ENCODE data around the gene MNX1.

The MNX1 gene

DNA sequence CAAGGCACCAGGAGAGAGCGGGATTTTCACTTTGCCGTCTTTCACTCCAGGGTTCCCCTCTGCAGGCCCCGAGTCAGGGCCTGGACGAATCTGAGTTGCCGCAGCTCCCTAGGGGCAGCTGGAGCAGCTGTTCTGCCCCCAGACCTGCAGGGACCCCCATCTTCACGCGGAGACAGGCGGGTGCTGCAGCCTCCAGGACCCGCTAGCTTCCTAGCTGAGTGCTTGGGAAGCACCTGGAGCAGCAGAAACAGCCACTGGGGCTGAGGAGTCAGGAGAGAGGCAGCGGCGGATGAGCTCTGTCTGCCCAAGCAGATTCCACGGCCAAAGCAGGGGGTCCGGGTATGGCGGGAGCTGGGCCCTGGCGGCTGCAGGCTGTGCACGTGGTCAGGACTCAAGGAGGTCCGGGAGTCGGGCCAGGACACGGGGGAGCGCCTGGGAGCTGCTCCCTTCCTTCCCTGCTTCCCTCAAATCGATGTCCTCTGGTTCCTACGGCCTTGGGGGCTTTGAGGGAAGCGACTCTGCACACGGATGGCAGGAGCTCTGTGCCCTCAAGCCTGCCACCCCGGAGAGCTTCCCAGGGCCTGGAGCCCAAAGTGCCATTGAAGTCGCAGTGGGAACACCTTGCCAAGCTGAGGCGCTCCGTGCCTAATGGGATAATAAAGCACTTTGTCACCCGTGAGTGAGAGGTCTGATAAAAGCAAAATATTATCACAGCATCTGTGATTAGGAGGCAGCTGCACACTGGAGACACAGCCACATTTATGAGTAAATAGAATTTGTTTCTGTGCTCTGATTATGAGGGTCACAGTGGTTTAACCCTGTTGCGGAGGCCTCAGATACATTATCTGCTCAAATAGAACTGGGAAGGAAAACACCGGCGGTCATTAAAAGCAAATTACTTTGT is 17.2 kb downstream of the MNX1 start:
- no peaks in the 10 kb centered on the region for H3K9me3 Mint-ChIP-seq
- no peak overlapping the region for H3K27ac Mint-ChIP-seq
- H3K4me3 Mint-ChIP-seq = no peak overlapping the region
- ATAC-seq (ENCODE audit: low read depth) (no peak), DNase-seq (ENCODE audit: low spot score in 2 of 2) (no peak)
- no peaks in the 10 kb centered on the region for H3K4me1 Mint-ChIP-seq
- peaks cover 17% of the 10 kb centered on the region for H3K27me3 Mint-ChIP-seq
- H3K36me3 Mint-ChIP-seq = peaks cover 2% of the 10 kb centered on the region

DNA sequence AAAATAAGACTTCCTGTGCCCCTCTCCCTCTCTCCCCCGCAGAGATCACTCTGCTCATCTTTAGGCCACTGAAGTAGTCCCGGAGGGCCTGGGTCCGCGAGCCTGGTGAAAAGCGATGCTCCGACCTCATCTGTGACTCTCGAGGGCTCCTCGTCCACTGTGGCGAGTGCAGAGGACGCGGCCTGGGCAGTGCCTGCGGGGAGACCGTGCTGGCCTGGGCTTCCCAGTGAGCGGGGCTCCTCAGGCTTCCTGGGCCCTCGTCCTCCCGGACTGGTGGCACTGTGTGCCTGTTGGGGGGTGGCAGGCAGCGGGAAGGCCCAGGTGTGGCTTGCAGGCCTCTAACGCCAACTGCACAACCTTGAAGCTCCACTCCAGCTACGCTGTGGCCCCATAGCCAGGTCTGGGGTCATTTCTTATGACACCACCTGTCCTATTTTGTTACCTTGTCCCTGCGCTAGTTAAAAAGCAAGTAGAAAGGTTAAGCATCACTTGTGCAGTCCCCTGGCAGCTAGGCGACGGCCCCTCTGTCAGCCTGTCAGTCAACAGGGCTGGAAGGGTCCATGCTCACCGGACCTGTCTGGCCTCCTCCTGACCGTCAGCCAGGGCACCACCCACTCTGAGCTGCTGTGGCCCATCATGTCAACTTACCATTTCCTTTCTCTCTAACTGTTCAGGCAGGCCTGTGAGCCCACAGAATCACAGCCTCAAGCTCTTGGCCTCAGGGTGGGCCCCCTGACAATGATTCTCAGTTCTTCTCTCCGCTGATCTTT is 20.5 kb downstream of the MNX1 start:
- ATAC-seq (ENCODE audit: low read depth) = no peak
- no peak for DNase-seq (ENCODE audit: low spot score in 2 of 2)
- Mint-ChIP-seq H3K27ac (no peak overlapping the region), H3K4me1 (no peaks in the 10 kb centered on the region), H3K27me3 (peaks cover 2% of the 10 kb centered on the region), H3K36me3 (peaks cover 2% of the 10 kb centered on the region), H3K9me3 (no peaks in the 10 kb centered on the region), H3K4me3 (no peak overlapping the region)

DNA sequence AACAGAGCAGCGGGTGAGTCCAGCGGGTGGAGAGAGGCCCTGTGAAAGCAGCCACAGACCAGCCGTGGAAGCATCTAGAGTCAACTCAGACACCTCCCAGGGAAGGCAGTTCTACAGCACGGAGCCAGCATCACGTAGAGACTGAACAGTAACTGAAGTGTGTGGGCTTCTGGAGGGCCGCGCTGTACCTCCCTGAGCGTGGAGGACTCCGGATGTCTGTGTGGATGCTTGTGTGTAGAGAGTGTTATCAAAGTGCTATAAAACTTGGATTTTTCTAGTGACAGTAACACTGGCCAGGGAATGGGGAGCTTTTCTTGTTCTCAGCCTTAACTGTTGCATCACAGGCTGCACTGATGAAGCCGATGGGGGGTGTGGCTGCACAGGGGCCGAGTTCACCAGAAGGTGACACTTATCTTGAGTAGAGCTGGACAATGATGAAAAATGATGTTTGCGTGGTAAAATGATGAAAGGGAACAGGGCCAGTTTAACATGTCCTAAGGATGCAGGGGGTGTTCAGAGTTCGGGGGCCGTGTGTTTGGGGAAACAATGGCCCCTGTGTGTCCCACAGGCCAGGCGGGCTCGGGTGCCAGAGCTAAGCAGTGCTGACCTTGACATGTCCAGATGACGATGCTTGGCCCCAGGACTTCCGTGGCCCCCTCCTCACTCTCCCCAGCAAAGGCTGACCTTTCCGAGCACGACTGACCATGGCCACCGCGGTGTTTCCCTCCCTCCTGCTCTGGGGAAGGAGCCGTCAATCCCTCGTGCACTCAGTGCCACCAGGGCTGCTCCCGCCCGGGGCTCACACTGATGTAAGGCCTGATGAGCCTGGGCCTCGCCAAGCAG is 21.9 kb downstream of the MNX1 start:
- Mint-ChIP-seq H3K4me3 (no peak overlapping the region), H3K9me3 (no peaks in the 10 kb centered on the region), H3K36me3 (peaks cover 2% of the 10 kb centered on the region), H3K27ac (no peak overlapping the region), H3K27me3 (peaks cover 2% of the 10 kb centered on the region), H3K4me1 (no peaks in the 10 kb centered on the region)
- DNase-seq (ENCODE audit: low spot score in 2 of 2) (no peak), ATAC-seq (ENCODE audit: low read depth) (no peak)

DNA sequence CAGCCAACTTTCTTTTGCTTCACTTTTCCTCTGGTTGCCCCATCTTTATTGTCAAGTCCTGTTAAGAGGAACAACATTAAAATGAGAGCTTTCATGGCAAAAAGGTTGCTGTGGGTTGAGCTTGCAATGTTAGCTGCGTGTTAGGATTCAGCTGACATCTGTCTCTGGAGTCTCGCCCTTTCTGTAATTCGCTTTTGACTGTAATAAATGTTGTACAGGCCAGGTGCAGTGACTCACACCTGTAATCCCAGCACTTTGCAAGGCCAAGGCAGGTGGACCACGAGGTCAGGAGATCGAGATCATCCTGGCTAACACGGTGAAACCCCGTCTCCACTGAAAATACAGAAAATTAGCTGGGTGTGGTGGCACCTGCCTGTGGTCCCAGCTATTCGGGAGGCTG is 24.1 kb downstream of the MNX1 start:
- DNase-seq (ENCODE audit: low spot score in 2 of 2) (no peak), ATAC-seq (ENCODE audit: low read depth) (no peak)
- peaks cover 2% of the 10 kb centered on the region for H3K27me3 Mint-ChIP-seq
- peaks cover 2% of the 10 kb centered on the region for H3K36me3 Mint-ChIP-seq
- no peak overlapping the region for H3K27ac Mint-ChIP-seq
- H3K4me3 Mint-ChIP-seq = no peak overlapping the region
- H3K9me3 Mint-ChIP-seq = no peaks in the 10 kb centered on the region
- H3K4me1 Mint-ChIP-seq = no peaks in the 10 kb centered on the region

DNA sequence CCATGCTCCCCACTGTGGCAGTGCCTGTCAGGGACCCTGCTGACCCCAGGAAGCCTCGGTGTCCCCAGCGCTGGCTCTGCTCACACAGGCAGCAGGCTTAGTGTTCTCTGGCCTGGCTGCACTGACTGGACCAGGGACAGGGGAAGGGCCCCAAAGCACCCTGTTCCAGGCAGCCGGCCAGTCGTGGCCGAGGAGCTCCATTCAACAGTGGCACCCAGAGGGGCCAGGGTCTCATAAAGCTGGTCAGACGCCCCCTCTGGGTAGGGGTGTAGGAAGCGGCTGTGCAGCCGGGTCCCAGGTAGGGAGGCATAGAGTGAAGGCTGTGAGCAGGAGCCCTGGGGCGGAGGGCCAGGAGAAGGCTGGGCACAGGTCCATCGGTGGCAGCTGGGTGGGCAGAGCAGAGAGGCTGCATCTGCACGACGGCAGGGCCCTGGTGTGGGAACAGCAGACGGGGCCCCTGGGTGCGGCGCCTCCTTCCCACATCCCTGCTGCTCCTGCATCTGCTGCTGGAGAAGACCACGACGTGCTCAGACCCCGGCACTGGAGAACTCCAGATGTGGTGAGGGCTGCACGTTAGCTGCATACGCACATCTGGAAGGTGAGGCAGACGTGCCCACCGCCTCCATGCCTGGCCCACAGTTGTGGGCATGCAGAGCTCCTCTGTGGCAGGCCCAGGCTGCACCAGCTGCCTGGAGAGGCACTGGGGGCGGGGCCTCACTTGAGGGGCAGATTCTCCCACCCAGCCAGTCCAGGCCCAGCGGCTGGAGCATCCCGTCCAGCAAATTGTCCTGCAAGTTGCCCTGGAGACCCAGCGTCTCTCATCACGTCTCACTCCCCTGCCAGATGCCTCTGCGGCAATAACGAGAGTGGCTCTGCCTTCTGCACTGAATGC is 25.1 kb downstream of the MNX1 start:
- no peaks in the 10 kb centered on the region for H3K36me3 Mint-ChIP-seq
- no peaks in the 10 kb centered on the region for H3K9me3 Mint-ChIP-seq
- no peaks in the 10 kb centered on the region for H3K27me3 Mint-ChIP-seq
- DNase-seq (ENCODE audit: low spot score in 2 of 2) (no peak), ATAC-seq (ENCODE audit: low read depth) (no peak)
- no peak overlapping the region for H3K4me3 Mint-ChIP-seq
- no peaks in the 10 kb centered on the region for H3K4me1 Mint-ChIP-seq
- no peak overlapping the region for H3K27ac Mint-ChIP-seq

DNA sequence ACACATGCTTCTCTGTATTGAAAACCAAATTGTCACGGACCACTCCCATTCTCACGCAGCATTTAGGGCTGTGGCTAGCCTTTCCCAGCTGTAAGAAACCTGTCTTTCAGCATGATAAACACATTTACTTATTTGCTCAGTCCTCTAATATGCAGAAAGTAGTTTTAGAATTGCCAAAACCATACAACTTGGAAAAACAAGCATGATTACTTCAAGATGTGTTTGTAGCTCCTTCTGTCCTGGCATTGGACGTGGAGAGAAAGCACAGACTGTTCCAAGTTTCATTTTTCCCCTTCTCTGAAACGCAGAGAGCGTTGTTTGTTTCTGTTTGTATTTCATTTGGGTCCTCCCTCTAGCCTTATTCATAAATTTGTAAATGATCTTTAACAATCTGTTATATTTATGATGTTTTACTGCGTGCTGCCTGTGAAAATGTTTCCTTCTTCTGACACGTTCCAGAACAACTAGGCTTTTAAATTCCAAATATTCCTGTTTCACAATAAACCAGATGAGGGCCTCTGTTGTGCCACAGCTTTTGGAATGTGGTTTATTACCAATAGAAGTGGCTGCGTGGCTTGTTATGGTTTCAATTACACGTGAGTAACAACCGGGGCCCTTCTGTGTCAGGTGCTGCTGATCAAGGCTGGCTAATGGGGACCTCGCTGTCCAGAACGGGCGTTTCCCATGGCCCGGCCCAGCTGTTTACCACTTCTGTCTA is 26.1 kb downstream of the MNX1 start:
- Mint-ChIP-seq H3K4me3 (no peak overlapping the region), H3K4me1 (no peaks in the 10 kb centered on the region), H3K36me3 (peaks cover 6% of the 10 kb centered on the region), H3K27ac (no peak overlapping the region), H3K9me3 (peaks cover 3% of the 10 kb centered on the region), H3K27me3 (no peaks in the 10 kb centered on the region)
- ATAC-seq (ENCODE audit: low read depth) = no peak
- no peak for DNase-seq (ENCODE audit: low spot score in 2 of 2)

DNA sequence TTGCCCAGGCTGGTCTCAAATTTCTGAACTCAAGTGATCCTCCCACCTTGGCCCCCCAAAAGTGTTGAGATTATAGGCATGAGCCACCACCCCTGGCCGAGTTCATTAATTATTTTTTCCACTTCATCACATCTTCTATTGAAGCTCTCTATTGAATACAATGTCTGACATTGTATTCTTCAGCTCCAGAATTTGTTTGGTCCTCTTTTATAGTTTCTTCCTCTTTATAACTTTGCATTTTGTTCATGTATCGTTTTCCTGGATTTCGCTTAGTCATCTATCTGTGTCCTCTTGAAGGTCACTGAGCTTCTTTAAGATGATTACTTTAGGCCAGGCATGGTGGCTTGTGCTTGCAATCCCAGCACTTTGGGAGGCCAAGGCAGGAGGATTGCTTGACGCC is 30.8 kb downstream of the MNX1 start:
- Mint-ChIP-seq H3K4me3 (no peak overlapping the region), H3K27me3 (no peaks in the 10 kb centered on the region), H3K36me3 (peaks cover 12% of the 10 kb centered on the region), H3K9me3 (peaks cover 5% of the 10 kb centered on the region), H3K4me1 (no peaks in the 10 kb centered on the region), H3K27ac (no peak overlapping the region)
- no peak for DNase-seq (ENCODE audit: low spot score in 2 of 2)
- no peak for ATAC-seq (ENCODE audit: low read depth)

DNA sequence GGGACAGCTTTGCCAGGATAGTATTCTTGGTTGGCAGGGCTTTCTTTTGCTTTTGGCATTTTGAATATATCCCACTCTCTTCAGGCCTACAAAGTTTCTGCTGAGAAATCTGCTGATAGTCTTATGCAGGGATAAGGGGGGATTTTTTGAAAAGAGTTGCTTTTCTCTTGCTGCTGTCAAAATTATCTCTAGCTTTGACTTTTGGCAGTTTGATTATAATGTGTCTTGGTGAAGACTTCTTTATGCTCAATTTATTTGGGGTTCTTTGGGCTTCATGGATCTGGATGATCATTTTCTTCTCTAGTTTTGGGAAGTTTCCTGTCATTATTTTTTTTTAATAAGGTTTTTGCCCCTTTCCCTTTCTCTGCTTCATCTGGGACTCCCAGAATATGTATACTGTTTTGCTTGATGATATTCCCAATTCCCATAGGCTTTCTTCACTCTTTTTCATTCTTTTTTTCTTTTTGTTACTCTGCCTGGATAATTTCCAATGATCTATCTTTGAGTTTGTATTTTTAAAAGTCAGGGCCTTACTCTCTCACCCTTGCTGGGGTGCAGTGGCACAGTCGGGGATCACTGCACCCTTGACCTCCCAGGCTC is 31.4 kb downstream of the MNX1 start:
- Mint-ChIP-seq H3K4me1 (no peaks in the 10 kb centered on the region), H3K9me3 (peaks cover 5% of the 10 kb centered on the region), H3K4me3 (no peak overlapping the region), H3K27me3 (no peaks in the 10 kb centered on the region), H3K36me3 (peaks cover 12% of the 10 kb centered on the region), H3K27ac (no peak overlapping the region)
- ATAC-seq (ENCODE audit: low read depth) (no peak), DNase-seq (ENCODE audit: low spot score in 2 of 2) (no peak)

DNA sequence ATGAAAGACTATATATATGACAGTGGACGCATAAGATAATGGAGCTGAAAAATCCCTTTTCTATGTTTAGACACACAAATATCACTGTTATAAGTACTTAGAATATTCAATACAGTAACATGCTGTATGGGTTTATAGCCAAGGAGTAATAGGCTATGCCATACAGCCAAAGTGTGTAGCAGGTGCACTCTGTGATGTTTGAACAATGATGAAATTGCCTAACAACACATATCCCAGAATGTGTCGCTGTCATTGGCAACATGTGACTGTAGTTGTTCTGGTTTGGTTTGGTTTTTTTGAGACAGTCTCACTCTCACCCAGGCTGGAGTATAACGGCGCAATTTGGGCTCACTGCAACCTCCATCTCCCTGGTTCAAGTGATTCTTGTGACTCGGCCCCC is 34.8 kb downstream of the MNX1 start:
- no peak overlapping the region for H3K4me3 Mint-ChIP-seq
- no peak for ATAC-seq (ENCODE audit: low read depth)
- peaks cover 14% of the 10 kb centered on the region for H3K36me3 Mint-ChIP-seq
- H3K9me3 Mint-ChIP-seq = peaks cover 5% of the 10 kb centered on the region
- no peak overlapping the region for H3K27ac Mint-ChIP-seq
- H3K4me1 Mint-ChIP-seq = no peaks in the 10 kb centered on the region
- no peaks in the 10 kb centered on the region for H3K27me3 Mint-ChIP-seq
- no peak for DNase-seq (ENCODE audit: low spot score in 2 of 2)

DNA sequence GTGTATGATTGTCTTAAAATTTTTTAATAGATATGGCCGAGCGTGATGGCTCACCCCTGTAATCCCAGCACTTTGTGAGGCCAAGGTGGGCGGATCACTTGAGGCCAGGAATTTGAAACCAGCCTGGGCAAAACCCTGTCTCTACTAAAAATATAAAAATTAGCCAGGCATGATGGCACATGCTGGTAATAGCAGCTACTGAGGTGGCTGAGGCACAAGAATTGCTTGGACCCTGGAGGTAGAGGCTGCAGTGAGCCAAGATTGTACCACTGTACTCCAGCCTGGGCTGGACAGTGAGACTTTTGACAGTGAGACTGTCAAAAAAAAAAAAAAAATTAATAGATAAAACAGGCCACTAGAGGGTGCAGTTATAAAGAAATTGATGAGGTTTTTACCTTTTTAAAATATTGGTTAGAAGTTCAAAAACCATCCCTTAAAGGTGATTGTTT is 40.5 kb downstream of the MNX1 start:
- DNase-seq (ENCODE audit: low spot score in 2 of 2) (no peak), ATAC-seq (ENCODE audit: low read depth) (no peak)

DNA sequence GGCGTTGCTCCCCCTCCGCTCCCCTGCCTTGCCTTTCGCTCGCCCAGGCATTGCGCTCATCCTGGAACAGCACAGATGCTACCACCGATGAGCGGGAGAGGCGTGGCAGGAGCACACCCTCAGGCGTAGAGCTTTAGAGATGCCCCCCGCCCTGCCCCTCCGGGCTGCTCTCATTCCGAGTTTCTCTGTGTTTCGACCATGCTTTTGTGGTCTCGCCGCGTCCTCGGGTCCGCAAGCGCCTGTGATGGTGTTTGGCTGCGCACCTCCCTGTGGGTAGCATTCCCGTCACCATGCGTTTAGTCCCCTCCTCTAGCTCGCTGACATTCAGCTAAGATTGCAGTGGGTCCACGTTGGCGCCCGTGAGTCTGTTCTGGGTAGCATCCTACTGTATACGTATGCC is 42.3 kb downstream of the MNX1 start:
- no peak overlapping the region for H3K27ac Mint-ChIP-seq
- no peaks in the 10 kb centered on the region for H3K27me3 Mint-ChIP-seq
- H3K9me3 Mint-ChIP-seq = no peaks in the 10 kb centered on the region
- DNase-seq (ENCODE audit: low spot score in 2 of 2) (no peak), ATAC-seq (ENCODE audit: low read depth) (no peak)
- H3K4me3 Mint-ChIP-seq = no peak overlapping the region
- H3K36me3 Mint-ChIP-seq = peaks cover 27% of the 10 kb centered on the region
- no peaks in the 10 kb centered on the region for H3K4me1 Mint-ChIP-seq

More for the DNA sequence above, 40.5 kb downstream of the MNX1 start:
- Mint-ChIP-seq H3K9me3 (no peaks in the 10 kb centered on the region), H3K27me3 (no peaks in the 10 kb centered on the region), H3K4me3 (no peak overlapping the region), H3K36me3 (peaks cover 16% of the 10 kb centered on the region), H3K4me1 (no peaks in the 10 kb centered on the region), H3K27ac (no peak overlapping the region)

DNA sequence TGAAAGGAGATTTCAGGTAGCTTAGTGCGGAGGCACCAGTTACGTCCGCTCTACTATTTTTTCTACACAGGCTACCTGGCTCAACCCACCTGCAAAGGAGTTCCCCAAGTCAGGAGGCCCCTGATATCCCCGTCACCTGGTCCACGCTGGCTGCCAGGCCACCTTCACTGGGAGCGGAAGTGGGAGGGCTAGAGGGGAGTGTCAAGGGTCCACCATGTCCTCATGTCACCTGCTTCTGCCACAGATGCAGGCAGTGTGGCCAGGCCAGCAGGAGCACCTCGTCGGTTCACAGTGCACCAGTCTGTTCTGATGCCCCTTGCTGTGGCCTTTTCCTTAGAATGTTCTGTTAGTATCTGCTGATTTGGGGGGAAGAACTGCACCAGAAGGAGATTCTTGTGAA is 44.1 kb downstream of the MNX1 start:
- Mint-ChIP-seq H3K27ac (no peak overlapping the region), H3K4me1 (no peaks in the 10 kb centered on the region), H3K9me3 (no peaks in the 10 kb centered on the region), H3K36me3 (peaks cover 35% of the 10 kb centered on the region), H3K4me3 (no peak overlapping the region), H3K27me3 (no peaks in the 10 kb centered on the region)
- no peak for DNase-seq (ENCODE audit: low spot score in 2 of 2)
- no peak for ATAC-seq (ENCODE audit: low read depth)

Measured in memory B cell (primary cell).